Measurements from ENCODE around the gene REXO5. TPM values are rescaled to one million over a fixed set of nuclear protein-coding genes. Genes with fewer than 3 reads are reported as not detected.

The REXO5 gene
- total and polyA plus RNA-seq, 10 of the 15 experiments (the other 5 are each of a cell fraction or from before 2014, with no cell fraction given), result 3.8 to 15.5 (median 10.1) TPM

GRCh38 chr16:20844588-20844987, 38.3 kb downstream of the REXO5 start:
- TF ChIP-seq TCF7 (IDR thresholded peaks at IDR 0.05; ENCODE audit: borderline replicate concordance) (no peak), YY1 (IDR thresholded peaks at IDR 0.05; ENCODE audit: low read depth, low read length) (no peak), HDGF (IDR thresholded peaks at IDR 0.05) (no peak)
- H3K9me3 ChIP-seq (replicated peaks; ENCODE audit: control insufficient read depth, insufficient read depth, low read length), result no peaks in the 10 kb centered on the region
- SMC1A ChIA-PET (ENCODE audit: uncharacterized antibody, unreplicated experiment), result interaction anchor here (1.4 kb wide), 1 partner anchor 21 kb away, joined by 3 read pairs; no protein-coding TSS in a partner anchor
- H3K79me2 ChIP-seq (ENCODE audit: control insufficient read depth, insufficient read depth, low read length), result no peaks in the 10 kb centered on the region
- H3K27ac ChIP-seq (ENCODE audit: control insufficient read depth, insufficient read depth), result no peak overlapping the region
- WGBS (ENCODE audit: insufficient coverage, insufficient replicate concordance, low lambda C conversion rate, missing lambda C conversion rate), result 98% methylated on average over 3 of the region's 3 CpGs
- H3K9ac ChIP-seq (ENCODE audit: control insufficient read depth, insufficient read depth, low read length), result no peak overlapping the region
- RAD21 ChIA-PET (ENCODE audit: unreplicated experiment), result interaction anchor here (1.2 to 2.7 kb wide), 3 partner anchors 38 to 240 kb away, joined by 3 to 6 read pairs (median 4); partner anchors contain the start of genes ERI2 and REXO5
- DNase-seq (ENCODE audit: low read depth, low spot score) (no peak), FAIRE-seq (no peak), ATAC-seq (no peak)
- H3K36me3 ChIP-seq (ENCODE audit: control insufficient read depth in 2 of 2, insufficient read depth in 2 of 2, low read length in 1 of 2), result peaks cover 4 to 6% of the 10 kb centered on the region in 2 experiments; a peak in 3 of 4 replicates
- BruUV-seq (replicated peaks), result no TSS peak
- POLR2A ChIA-PET, result interaction anchor here (1.7 kb wide), 1 partner anchor 14 kb away, joined by 3 read pairs; no protein-coding TSS in a partner anchor
- no peaks in the 10 kb centered on the region for H4K20me1 ChIP-seq (ENCODE audit: control insufficient read depth, insufficient read depth)
- intact Hi-C loops (cut with micrococcal nuclease; ENCODE audit: unreplicated experiment), result no loop called here
- no peak overlapping the region for H3K4me2 ChIP-seq (ENCODE audit: control insufficient read depth, insufficient read depth)
- no peak overlapping the region for H3K4me3 ChIP-seq
- no peaks in the 10 kb centered on the region for H3K27me3 ChIP-seq (replicated peaks in 1 of 2; ENCODE audit: control insufficient read depth in 2 of 2, insufficient read depth in 2 of 2, low read length in 1 of 2)
- peaks cover 2% of the 10 kb centered on the region; the same call in 1 of the 2 replicates for H3K4me1 ChIP-seq (ENCODE audit: control insufficient read depth, insufficient read depth, low read length)
- H2AFZ ChIP-seq (ENCODE audit: control insufficient read depth, low read depth, low read length), result no peak overlapping the region
- CTCF ChIA-PET, result interaction anchor here (1.0 to 1.1 kb wide), 3 partner anchors 38 to 456 kb away, joined by 3 to 4 read pairs (median 3); partner anchors contain the start of genes ERI2 and REXO5
- in situ Hi-C loops (cut with MboI), result no loop called here

- FAIRE-seq (no peak), DNase-seq (ENCODE audit: low read depth, low spot score) (no peak), ATAC-seq (no peak)
- no peak overlapping the region for H2AFZ ChIP-seq (ENCODE audit: control insufficient read depth, low read depth, low read length)
- no peak overlapping the region for H3K27ac ChIP-seq (ENCODE audit: control insufficient read depth, insufficient read depth)
- no peaks in the 10 kb centered on the region for H4K20me1 ChIP-seq (ENCODE audit: control insufficient read depth, insufficient read depth)
- intact Hi-C loops (cut with micrococcal nuclease; ENCODE audit: unreplicated experiment), result loop anchor here (5.0 kb wide), 1 partner anchor 39 kb away; the partner anchor contains the start of genes ERI2 and REXO5
- 97% methylated on average over 6 of the region's 6 CpGs for WGBS (ENCODE audit: insufficient coverage, insufficient replicate concordance, low lambda C conversion rate, missing lambda C conversion rate)
- CTCF ChIA-PET, result interaction anchor here (0.9 kb wide), 1 partner anchor 20 kb away, joined by 3 read pairs; no protein-coding TSS in a partner anchor
- no peaks in the 10 kb centered on the region for H3K4me1 ChIP-seq (ENCODE audit: control insufficient read depth, insufficient read depth, low read length)
- SMC1A ChIA-PET (ENCODE audit: uncharacterized antibody, unreplicated experiment), result interaction anchor here (1.0 to 2.8 kb wide), 5 partner anchors 18 to 343 kb away, joined by 3 to 13 read pairs (median 3); no protein-coding TSS in a partner anchor
- H3K9me3 ChIP-seq (replicated peaks; ENCODE audit: control insufficient read depth, insufficient read depth, low read length), result no peaks in the 10 kb centered on the region
- POLR2A ChIA-PET, result no interaction called here
- H3K4me2 ChIP-seq (ENCODE audit: control insufficient read depth, insufficient read depth), result no peak overlapping the region
- H3K4me3 ChIP-seq, result no peak overlapping the region
- no peak overlapping the region for H3K9ac ChIP-seq (ENCODE audit: control insufficient read depth, insufficient read depth, low read length)
- RAD21 ChIA-PET (ENCODE audit: unreplicated experiment), result interaction anchor here (0.8 to 2.7 kb wide), 4 partner anchors 28 to 239 kb away, joined by 3 to 6 read pairs (median 4); no protein-coding TSS in a partner anchor
- BruUV-seq (replicated peaks), result no TSS peak
- in situ Hi-C loops (cut with MboI), result no loop called here
- H3K27me3 ChIP-seq (replicated peaks in 1 of 2; ENCODE audit: control insufficient read depth in 2 of 2, insufficient read depth in 2 of 2, low read length in 1 of 2), result no peaks in the 10 kb centered on the region
- H3K36me3 ChIP-seq (ENCODE audit: control insufficient read depth in 2 of 2, insufficient read depth in 2 of 2, low read length in 1 of 2), result peaks cover 4 to 6% of the 10 kb centered on the region in 2 experiments; a peak in 3 of 4 replicates
- no peaks in the 10 kb centered on the region for H3K79me2 ChIP-seq (ENCODE audit: control insufficient read depth, insufficient read depth, low read length)
- no peak for TF ChIP-seq USF2 (IDR thresholded peaks at IDR 0.05; ENCODE audit: borderline replicate concordance, low read depth, low read length)
- no peak for TF ChIP-seq HDGF (IDR thresholded peaks at IDR 0.05)
- TF ChIP-seq ZZZ3 (IDR thresholded peaks at IDR 0.05; ENCODE audit: control insufficient read depth, insufficient read length, low read depth), result no peak
- TF ChIP-seq GATAD2B (conservative IDR thresholded peaks at IDR 0.05; ENCODE audit: low read depth), result no peak
- no peak for TF ChIP-seq ZNF687 (IDR thresholded peaks at IDR 0.05)
- no peak for TF ChIP-seq MTA2 (IDR thresholded peaks at IDR 0.05; ENCODE audit: low read depth)
- TF ChIP-seq ZNF217 (IDR thresholded peaks at IDR 0.05), result no peak
- no peak for TF ChIP-seq JUNB (IDR thresholded peaks at IDR 0.05)
- TF ChIP-seq USF1 (IDR thresholded peaks at IDR 0.05; ENCODE audit: borderline replicate concordance, extremely low read length, insufficient read depth, low read depth, low read length), result no peak
Observed at GRCh38 chr16:20846030-20846429, 39.7 kb downstream of the REXO5 start.
